ENCODE results near the gene ATG16L2. TPM values are rescaled to one million over a fixed set of nuclear protein-coding genes. Genes with fewer than 3 reads are reported as not detected.

Gene ATG16L2
- total RNA-seq, 3 donors from 2014 or later = 37.7 to 64.3 (median 52.5) TPM

DNA sequence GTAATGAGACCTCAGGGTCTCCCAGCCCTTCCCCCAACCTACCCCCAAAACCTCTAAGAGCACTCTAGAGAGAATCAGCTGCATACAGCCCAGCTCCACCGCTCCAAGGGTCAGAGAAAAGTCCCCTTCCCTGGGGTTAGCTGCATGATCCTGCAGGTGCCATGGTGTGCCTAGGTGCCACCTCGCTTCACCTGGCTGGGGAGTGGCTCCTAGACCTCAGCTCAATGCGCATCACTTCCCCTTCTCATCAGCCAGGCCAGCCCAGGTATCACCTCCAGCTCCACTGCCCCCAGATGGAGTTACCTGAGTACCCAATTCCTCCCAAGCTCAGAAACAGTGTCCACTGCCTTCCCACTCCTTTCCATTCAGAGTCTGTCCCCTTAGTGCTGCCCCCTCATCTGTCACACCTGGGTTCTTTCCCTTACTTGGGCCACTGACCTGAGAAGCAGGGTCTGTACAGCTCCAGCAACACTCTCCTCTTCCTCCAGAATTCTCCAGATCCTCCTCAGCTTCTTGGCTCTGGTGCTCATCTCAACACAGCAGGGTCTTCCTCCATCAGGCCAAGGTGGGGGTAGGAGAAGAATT, 21.7 kb upstream of the ATG16L2 start:
- DNase-seq (peak in 1 of 3 donors; percentile 29), ATAC-seq (no peak)
- Histone ChIP-seq H3K36me3 (ENCODE audit: low read depth) (no peaks in the 10 kb centered on the region), H3K9me3 (no peaks in the 10 kb centered on the region), H3K4me1 (ENCODE audit: low read depth) (peaks cover 20% of the 10 kb centered on the region), H3K4me3 (no peak overlapping the region)
- intact Hi-C loops (cut with DNase I, micrococcal nuclease) = loop anchor here (5.0 to 10.0 kb wide), 2 partner anchors 68 to 70 kb away; no protein-coding TSS in a partner anchor
- TF ChIP-seq, protein P1, sequence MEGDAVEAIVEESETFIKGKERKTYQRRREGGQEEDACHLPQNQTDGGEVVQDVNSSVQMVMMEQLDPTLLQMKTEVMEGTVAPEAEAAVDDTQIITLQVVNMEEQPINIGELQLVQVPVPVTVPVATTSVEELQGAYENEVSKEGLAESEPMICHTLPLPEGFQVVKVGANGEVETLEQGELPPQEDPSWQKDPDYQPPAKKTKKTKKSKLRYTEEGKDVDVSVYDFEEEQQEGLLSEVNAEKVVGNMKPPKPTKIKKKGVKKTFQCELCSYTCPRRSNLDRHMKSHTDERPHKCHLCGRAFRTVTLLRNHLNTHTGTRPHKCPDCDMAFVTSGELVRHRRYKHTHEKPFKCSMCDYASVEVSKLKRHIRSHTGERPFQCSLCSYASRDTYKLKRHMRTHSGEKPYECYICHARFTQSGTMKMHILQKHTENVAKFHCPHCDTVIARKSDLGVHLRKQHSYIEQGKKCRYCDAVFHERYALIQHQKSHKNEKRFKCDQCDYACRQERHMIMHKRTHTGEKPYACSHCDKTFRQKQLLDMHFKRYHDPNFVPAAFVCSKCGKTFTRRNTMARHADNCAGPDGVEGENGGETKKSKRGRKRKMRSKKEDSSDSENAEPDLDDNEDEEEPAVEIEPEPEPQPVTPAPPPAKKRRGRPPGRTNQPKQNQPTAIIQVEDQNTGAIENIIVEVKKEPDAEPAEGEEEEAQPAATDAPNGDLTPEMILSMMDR (IDR thresholded peaks at IDR 0.05) = no peak

DNA sequence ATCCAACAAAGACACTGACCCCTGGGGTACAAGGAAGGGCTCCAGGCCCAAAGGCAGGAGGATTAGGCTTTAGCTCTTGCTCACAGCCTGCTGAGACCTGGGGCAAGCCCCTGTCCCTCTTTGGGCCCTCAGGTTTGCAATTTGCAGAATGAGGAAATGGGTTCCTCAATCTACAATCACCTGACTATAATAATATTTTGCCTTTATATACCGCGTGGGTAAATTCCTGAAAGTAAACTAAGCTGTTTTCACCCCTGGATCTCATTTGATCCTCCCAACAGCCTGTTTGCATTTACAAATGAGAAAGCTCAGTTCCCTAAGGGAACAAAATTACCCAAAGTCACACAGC, 21.2 kb upstream of the ATG16L2 start:
- ATAC-seq (no peak), DNase-seq (peak in 1 of 3 donors; percentile 19)
- Histone ChIP-seq H3K36me3 (ENCODE audit: low read depth) (no peaks in the 10 kb centered on the region), H3K9me3 (no peaks in the 10 kb centered on the region), H3K4me3 (no peak overlapping the region), H3K4me1 (ENCODE audit: low read depth) (peaks cover 15% of the 10 kb centered on the region)
- TF ChIP-seq, protein P1 (IDR thresholded peaks at IDR 0.05) = no peak
- intact Hi-C loops (cut with DNase I, micrococcal nuclease) = loop anchor here (5.0 to 10.0 kb wide), 2 partner anchors 68 to 71 kb away; no protein-coding TSS in a partner anchor

DNA sequence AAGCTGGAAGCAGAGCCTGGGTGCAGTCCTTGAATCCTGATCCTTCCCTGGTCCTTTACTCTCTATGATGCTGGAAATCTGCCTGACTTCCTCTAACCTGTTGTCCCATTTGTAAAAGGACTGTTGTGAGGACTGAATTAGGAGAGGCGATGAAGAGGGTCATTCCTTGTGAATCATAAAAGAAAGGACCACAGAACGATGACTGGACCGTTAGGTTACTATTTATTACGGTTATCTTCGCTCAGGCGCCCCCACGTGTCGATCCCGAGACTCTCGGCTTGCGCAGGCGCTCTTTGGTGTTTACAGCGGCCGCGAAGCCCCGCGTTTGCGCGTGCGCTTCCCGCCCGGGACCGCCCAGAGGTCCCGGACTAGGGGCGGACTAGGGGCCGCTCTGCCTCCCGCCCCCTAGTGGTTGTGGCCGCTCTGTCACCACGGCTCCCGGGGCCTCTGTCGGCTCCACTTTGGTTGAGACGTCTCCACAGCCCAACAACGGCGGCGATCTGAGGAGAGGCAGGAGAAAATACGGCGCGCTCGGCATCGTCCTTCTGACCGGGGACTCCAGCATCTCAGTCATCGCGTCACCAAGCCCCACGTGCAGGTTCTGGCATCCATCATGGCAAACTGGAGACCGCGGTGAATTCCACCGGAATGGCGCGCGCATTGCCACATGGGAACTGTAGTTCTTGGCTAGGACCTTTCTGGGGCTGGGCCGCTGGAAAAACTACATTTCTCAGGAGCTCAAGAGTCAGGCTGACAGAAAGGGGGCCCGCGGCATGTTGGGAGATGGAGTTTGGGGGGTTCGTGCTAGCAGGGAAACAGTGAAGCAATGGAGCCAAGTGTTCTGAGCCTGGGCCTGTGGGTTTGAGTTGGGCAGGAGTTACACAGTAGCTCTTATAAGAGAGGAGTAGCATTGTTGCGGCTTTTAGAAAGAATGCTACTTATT, 20.5 kb upstream of the ATG16L2 start, which contains the start of gene STARD10:
TSS of gene STARD10 (minus strand) at position 623 of the 943 bp plus-strand sequence. CDS start 12,866 bp downstream, outside the sequence.
- intact Hi-C loops (cut with DNase I, micrococcal nuclease) = loop anchor here (5.0 to 10.0 kb wide), 2 partner anchors 69 to 71 kb away; no protein-coding TSS in a partner anchor
- H3K4me1 ChIP-seq (ENCODE audit: low read depth) = peaks cover 13% of the 10 kb centered on the region
- peak; percentile 99 for ATAC-seq

DNA sequence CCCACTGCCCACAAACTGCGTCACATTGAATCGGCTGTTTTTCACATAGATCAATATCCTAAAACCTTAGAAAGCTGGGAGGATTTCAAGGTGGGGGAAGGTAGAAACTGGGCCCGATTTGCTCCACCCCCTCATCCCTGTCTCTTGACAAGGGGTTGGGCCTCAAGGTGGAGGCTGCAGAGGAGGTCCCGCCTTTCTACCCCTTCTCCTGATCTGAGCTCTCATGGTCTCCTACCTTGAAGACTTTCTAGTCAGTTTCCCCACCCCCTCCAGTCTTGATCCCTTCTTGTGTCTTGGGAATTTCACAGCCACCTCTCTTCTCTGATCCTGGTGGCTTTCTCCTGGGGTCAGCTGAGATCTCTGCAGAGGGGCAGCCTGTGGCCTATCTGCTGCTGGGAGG, 15.8 kb upstream of the ATG16L2 start:
- Histone ChIP-seq H3K36me3 (ENCODE audit: low read depth) (no peaks in the 10 kb centered on the region), H3K4me1 (ENCODE audit: low read depth) (no peaks in the 10 kb centered on the region), H3K4me3 (no peak overlapping the region), H3K9me3 (no peaks in the 10 kb centered on the region)
- no peak for DNase-seq
- intact Hi-C loops (cut with DNase I, micrococcal nuclease) = loop anchor here in 1 of 2 donors (10.0 kb wide), 1 partner anchor 74 kb away; no protein-coding TSS in a partner anchor
- no peak for ATAC-seq
- TF ChIP-seq, protein P1 (IDR thresholded peaks at IDR 0.05) = no peak

More for the DNA sequence above, 20.5 kb upstream of the ATG16L2 start, which contains the start of gene STARD10:
- peak; percentile 96 to 98 (median 97) for DNase-seq
- Histone ChIP-seq H3K4me3 (peak within 1 kb of the TSS; percentile 38), H3K36me3 (ENCODE audit: low read depth) (no peaks in the 10 kb centered on the region), H3K9me3 (no peaks in the 10 kb centered on the region)
- TF ChIP-seq, protein P1 (IDR thresholded peaks at IDR 0.05) = peak; percentile 95

DNA sequence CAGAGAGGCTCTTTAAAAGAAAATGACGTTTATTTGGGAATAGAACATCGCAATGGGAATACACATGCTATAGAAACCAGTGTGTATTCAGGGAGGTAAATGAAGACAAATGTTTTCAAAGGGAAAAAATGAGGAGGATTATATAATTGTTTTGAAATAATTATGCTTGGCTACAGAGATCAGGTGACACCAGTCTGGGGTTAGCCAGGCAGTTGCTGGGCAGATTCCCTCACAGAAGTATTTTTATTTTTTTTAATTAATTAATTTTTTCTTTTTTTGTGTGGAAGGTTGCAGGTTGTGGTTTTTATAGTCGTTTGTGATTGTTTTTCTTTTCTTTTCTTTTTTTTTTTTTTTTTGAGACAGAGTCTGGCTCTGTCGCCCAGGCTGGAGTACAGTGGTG, 14.8 kb upstream of the ATG16L2 start:
- H3K36me3 ChIP-seq (ENCODE audit: low read depth) = no peaks in the 10 kb centered on the region
- no peaks in the 10 kb centered on the region for H3K4me1 ChIP-seq (ENCODE audit: low read depth)
- ATAC-seq (no peak), DNase-seq (no peak)
- TF ChIP-seq, protein P1 (IDR thresholded peaks at IDR 0.05) = no peak
- no peak overlapping the region for H3K4me3 ChIP-seq
- intact Hi-C loops (cut with DNase I, micrococcal nuclease) = loop anchor here in 1 of 2 donors (10.0 kb wide), 1 partner anchor 75 kb away; no protein-coding TSS in a partner anchor
- H3K9me3 ChIP-seq = no peaks in the 10 kb centered on the region

All from mucosa of descending colon (tissue), 3 donors.